HCT116 (cell line): Measurements from ENCODE around the gene GPR84. TPM values are rescaled to one million over a fixed set of nuclear protein-coding genes. Genes with fewer than 3 reads are reported as not detected.

Experiments
- ATAC-seq: fragments of 200-7000 bp; cut with Tn5 transposase; 2 replicates; pipeline ENCODE4 v1.9.1; 2020; ENCODE audit warnings: mild to moderate bottlenecking, moderate library complexity
- BruUV-seq: library from RNA; stranded (reverse); fragments of 400-500 nt; replicated peaks from 2 replicates; lab custom pipeline; 2021; lab: Mats Ljungman, UMichigan
- CTCF ChIA-PET: fragments of 300-600 bp; sonication (Branson Sonifier 250); formaldehyde crosslinking; loops from one replicate; lab custom pipeline; 2021; ENCODE audit warnings: antibody characterized with exemption; lab: Charles Lee
- POLR2A ChIA-PET: fragments of 300-600, 350-600 bp; sonication (Branson Sonifier 250); formaldehyde crosslinking; loops from one replicate; lab custom pipeline; 2021; ENCODE audit warnings: antibody characterized with exemption; lab: Charles Lee
- RAD21 ChIA-PET, 2 experiments: fragments of 300-600 bp; sonication (Branson Sonifier 250); formaldehyde crosslinking; loops; one replicate each; lab custom pipeline; 2023; ENCODE audit warnings: low total read pairs in 2 of 2; ENCODE audit not compliant: uncharacterized antibody in 2 of 2, unreplicated experiment in 2 of 2, low non-redundant PET in 1 of 2; lab: Charles Lee
- DNase-seq: peaks from one replicate; pipeline ENCODE4 v3.0.0-alpha.2; 2010; ENCODE audit warnings: low read depth, low spot score
- H2AFZ ChIP-seq: fragments of 200-600 bp; shearing (Covaris generic), sonication (generic); 2 replicates; pipeline ENCODE4 v1.6.1; 2017; ENCODE audit warnings: low read depth, mixed run types, mixed read lengths, antibody characterized with exemption, low read length; ENCODE audit not compliant: poor library complexity, severe bottlenecking
- H3K27ac ChIP-seq: 2 replicates; pipeline ENCODE4 v1.5.1; 2012; ENCODE audit warnings: low read depth, low read length
- H3K27me3 ChIP-seq: fragments of 200-600 bp; sonication (generic); 2 replicates; pipeline ENCODE4 v1.6.1; 2016; ENCODE audit warnings: mixed run types, low read length, mixed read lengths; ENCODE audit not compliant: insufficient read depth
- H3K36me3 ChIP-seq, 2 experiments: fragments of 200-500 bp in 1 of 2; fragments of 200-600 bp in 1 of 2; sonication (Bioruptor generic) in 1 of 2; sonication (generic) in 1 of 2; 2 replicates each; pipeline versions ENCODE4 v1.5.1 to v1.6.1; 2014 to 2016; ENCODE audit warnings: low read length in 2 of 2, inconsistent platforms in 1 of 2, mixed read lengths in 1 of 2, mixed run types in 1 of 2; ENCODE audit not compliant: insufficient read depth in 2 of 2, control insufficient read depth in 1 of 2
- H3K4me1 ChIP-seq, 2 experiments: fragments of 200-600 bp in 1 of 2; sonication (generic) in 1 of 2; 2 replicates each; pipeline versions ENCODE4 v1.5.1 to v1.6.1; 2012 to 2017; ENCODE audit warnings: low read length in 2 of 2, inconsistent platforms in 1 of 2, mild to moderate bottlenecking in 1 of 2, mixed read lengths in 1 of 2, mixed run types in 1 of 2, moderate library complexity in 1 of 2; ENCODE audit not compliant: insufficient read depth in 2 of 2, control insufficient read depth in 1 of 2
- H3K4me2 ChIP-seq: fragments of 200-600 bp; sonication (generic); 2 replicates; pipeline ENCODE4 v1.6.1; 2017; ENCODE audit warnings: mixed run types, low read length, mixed read lengths
- H3K4me3 ChIP-seq, 2 experiments: fragments of 200-600 bp in 1 of 2; sonication (generic) in 1 of 2; replicated peaks in 1 of 2; 2 replicates each; pipeline ENCODE4 v1.5.1; 2011 to 2016; ENCODE audit warnings: low read length in 2 of 2, control low read depth in 1 of 2, low read depth in 1 of 2, mild to moderate bottlenecking in 1 of 2, mixed read lengths in 1 of 2, mixed run types in 1 of 2
- H3K79me2 ChIP-seq: fragments of 200-600 bp; sonication (generic); 2 replicates; pipeline ENCODE4 v1.6.1; 2017; ENCODE audit warnings: mild to moderate bottlenecking, mixed run types, low read length, moderate library complexity, mixed read lengths; ENCODE audit not compliant: insufficient read depth
- H3K9ac ChIP-seq: fragments of 200-600 bp; sonication (generic); 2 replicates; pipeline ENCODE4 v1.6.1; 2016; ENCODE audit warnings: low read length, mixed read lengths
- H3K9me2 ChIP-seq: fragments of 200-600 bp; sonication (generic), shearing (Covaris generic); 2 replicates; pipeline ENCODE4 v1.6.1; 2017; ENCODE audit warnings: mixed run types, mild to moderate bottlenecking, moderate library complexity; ENCODE audit not compliant: insufficient read depth
- H3K9me3 ChIP-seq, 2 experiments: fragments of 200-500 bp in 1 of 2; fragments of 200-600 bp in 1 of 2; sonication (Bioruptor generic) in 1 of 2; sonication (generic) in 1 of 2; 2 replicates each; pipeline ENCODE4 v1.6.1; 2014 to 2017; ENCODE audit warnings: low read length in 2 of 2, mixed read lengths in 2 of 2, inconsistent platforms in 1 of 2, low read depth in 1 of 2, mild to moderate bottlenecking in 1 of 2, mixed run types in 1 of 2, moderate library complexity in 1 of 2; ENCODE audit not compliant: control insufficient read depth in 1 of 2, insufficient read depth in 1 of 2
- H4K20me1 ChIP-seq: fragments of 200-600 bp; sonication (generic), shearing (Covaris generic); 2 replicates; pipeline ENCODE4 v1.6.1; 2017; ENCODE audit warnings: mixed run types, mild to moderate bottlenecking, moderate library complexity; ENCODE audit not compliant: insufficient read depth
- CBX3 ChIP-seq: IDR thresholded peaks from 2 replicates; pipeline ENCODE4 v1.6.1; 2012; ENCODE audit warnings: low read depth
- FOSL1 ChIP-seq: IDR thresholded peaks from 2 replicates; pipeline ENCODE4 v1.6.1; 2012; ENCODE audit warnings: low read depth
- JUND ChIP-seq: IDR thresholded peaks from 2 replicates; pipeline ENCODE4 v1.6.1; 2012
- POLR2A ChIP-seq: IDR thresholded peaks from 2 replicates; pipeline ENCODE4 v1.7.0; 2011; ENCODE audit warnings: borderline replicate concordance; ENCODE audit not compliant: insufficient read depth, insufficient read length; ENCODE audit errors: extremely low read depth
- POLR2AphosphoS5 ChIP-seq: IDR thresholded peaks from 2 replicates; pipeline ENCODE4 v1.6.1; 2011; ENCODE audit warnings: mild to moderate bottlenecking, low read depth, low read length, moderate library complexity
- SIN3A ChIP-seq: IDR thresholded peaks from 2 replicates; pipeline ENCODE4 v1.6.1; 2012; ENCODE audit warnings: low read depth
- SP1 ChIP-seq: IDR thresholded peaks from 2 replicates; pipeline ENCODE4 v1.6.1; 2012; ENCODE audit warnings: low read depth
- SRF ChIP-seq: IDR thresholded peaks from 2 replicates; pipeline ENCODE4 v1.6.1; 2012; ENCODE audit warnings: low read depth
- TCF7L2 ChIP-seq: IDR thresholded peaks from 2 replicates; pipeline ENCODE4 v1.7.0; 2011; ENCODE audit warnings: borderline replicate concordance, inconsistent platforms; ENCODE audit not compliant: insufficient read depth, insufficient read length; ENCODE audit errors: extremely low read depth
- YY1 ChIP-seq: IDR thresholded peaks from 2 replicates; pipeline ENCODE4 v1.6.1; 2011; ENCODE audit warnings: low read length, low read depth, moderate library complexity, mild to moderate bottlenecking; ENCODE audit not compliant: insufficient replicate concordance; ENCODE audit errors: extremely low read depth
- intact Hi-C: fragments of 100-400 bp; cut with micrococcal nuclease; formaldehyde crosslinking; loops from 2 replicates; pipeline ENCODE4 v1.10.0; 2022
- total RNA-seq: library from RNA; stranded (reverse); gene quantifications from one replicate; pipeline ENCODE4 v1.2.1, GENCODE V29; 2021; ENCODE audit not compliant: unreplicated experiment
- TF ChIP-seq, protein P1 (sequence below): IDR thresholded peaks from 2 replicates; pipeline ENCODE4 v1.6.1; 2011; ENCODE audit warnings: mild to moderate bottlenecking, low read length, moderate library complexity; ENCODE audit not compliant: insufficient replicate concordance; ENCODE audit errors: extremely low read depth
- TF ChIP-seq, protein P2 (sequence below): IDR thresholded peaks from 2 replicates; pipeline ENCODE4 v1.6.1; 2012

Gene GPR84
- total RNA-seq, 1 experiment from 2014 or later, result not detected

DNA sequence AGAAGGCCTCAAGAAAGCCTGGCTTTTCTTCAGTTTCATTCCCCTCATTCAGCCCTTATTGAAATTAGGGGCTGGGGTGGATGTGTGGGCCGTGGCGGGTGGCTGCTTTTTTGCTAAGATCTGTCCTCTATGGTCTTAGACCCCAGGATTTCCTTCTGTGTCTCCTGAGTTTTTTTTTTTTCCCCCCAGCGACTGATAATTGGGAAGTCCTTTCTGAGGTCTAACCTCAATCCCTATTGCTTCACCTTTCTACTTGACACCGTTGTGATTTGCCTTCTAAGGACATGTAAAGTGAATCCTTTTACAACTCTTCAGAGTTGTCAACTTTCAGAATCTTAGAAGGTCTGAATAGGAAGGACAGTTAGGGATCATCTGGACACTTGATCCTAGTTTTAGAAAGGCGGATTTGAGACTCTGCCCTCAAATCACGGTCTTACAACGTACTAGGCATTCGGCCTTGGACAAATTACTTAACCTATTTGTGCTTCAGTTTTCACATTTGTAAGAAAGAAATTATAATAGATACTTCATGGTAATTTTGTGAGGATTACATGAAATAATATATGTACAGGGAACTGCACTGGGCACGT is 4.4 kb downstream of the GPR84 start:
- Histone ChIP-seq H3K27me3 (no peaks in the 10 kb centered on the region), H3K9me3 (no peaks in the 10 kb centered on the region), H3K4me2 (peak overlapping the region; percentile 97), H3K27ac (peak overlapping the region; percentile 54), H3K4me3 (peak overlapping the region; percentile 41 to 68), H3K36me3 (no peaks in the 10 kb centered on the region), H3K9ac (peak overlapping the region; percentile 76), H3K9me2 (no peaks in the 10 kb centered on the region), H3K79me2 (no peaks in the 10 kb centered on the region), H3K4me1 (peaks cover 26 to 36% of the 10 kb centered on the region in 2 experiments), H4K20me1 (no peaks in the 10 kb centered on the region), H2AFZ (no peak overlapping the region)
- ATAC-seq (no peak), DNase-seq (no peak)
- intact Hi-C loops, result loop anchor here (1.0 to 5.0 kb wide), 5 partner anchors 33 to 140 kb away; partner anchors contain the start of gene COPZ1
- RAD21 ChIA-PET, result interaction anchor here (0.6 to 1.4 kb wide), 6 partner anchors 35 to 140 kb away, joined by 3 to 5 read pairs (median 4); partner anchors contain the start of gene COPZ1 (in 1 of the 2)
- no peak for TF ChIP-seq FOSL1
- peak; percentile 47; the same call in 1 of the 2 replicates for TF ChIP-seq CBX3
- POLR2A ChIA-PET, result interaction anchor here (0.8 to 2.1 kb wide), 9 partner anchors 11 to 328 kb away, joined by 3 to 14 read pairs (median 6); partner anchors contain the start of genes CBX5, COPZ1 and HNRNPA1
- CTCF ChIA-PET, result interaction anchor here (0.7 to 3.3 kb wide), 22 partner anchors 8 to 343 kb away, joined by 3 to 27 read pairs (median 6); partner anchors contain the start of gene COPZ1
- BruUV-seq, result no TSS peak

DNA sequence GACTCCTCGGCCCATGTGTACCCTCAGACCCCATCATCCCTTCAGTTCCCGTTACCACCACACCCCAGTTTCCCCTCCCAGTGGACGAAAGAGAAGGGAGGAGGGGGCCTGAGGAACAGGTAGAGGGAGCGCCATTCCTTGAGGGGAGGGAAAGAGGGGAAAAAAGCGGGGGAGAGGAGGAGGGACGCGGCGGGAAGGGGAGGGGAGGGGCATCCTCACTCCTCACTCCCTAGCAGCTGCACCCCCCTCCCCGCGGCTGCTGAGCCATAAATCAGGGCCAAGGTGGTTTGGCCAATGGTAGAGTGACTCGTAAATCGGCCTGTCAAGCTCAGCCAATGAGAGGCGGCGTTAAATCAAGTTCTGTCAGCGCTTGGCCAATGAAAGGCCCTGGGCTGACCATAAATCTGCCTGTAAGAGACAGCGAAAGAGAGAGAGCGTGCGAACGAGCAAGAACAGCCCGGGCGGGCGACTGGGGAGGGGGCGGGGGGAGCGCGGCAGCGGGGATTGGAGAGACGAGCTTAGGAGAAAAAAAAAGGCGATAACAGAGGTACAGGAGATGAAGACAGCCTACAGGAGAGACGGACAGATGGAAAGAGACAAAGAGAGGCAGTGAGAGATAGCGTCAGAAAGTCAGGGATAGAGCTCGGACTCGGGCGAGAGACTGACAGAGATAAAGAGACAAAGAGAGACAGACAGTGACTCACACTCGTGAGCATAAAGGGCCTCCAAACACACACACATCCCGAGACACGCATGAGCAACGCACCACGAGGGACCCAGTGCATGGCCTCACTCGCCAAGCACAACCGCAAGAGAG is 5.1 kb downstream of the GPR84 start:
- ChIA-PET RAD21 (interaction anchor here (0.6 to 1.2 kb wide), 6 partner anchors 12 to 362 kb away, joined by 3 to 5 read pairs (median 4); partner anchors contain the start of gene HNRNPA1 (in 1 of the 2)), POLR2A (interaction anchor here (0.7 to 2.1 kb wide), 13 partner anchors 12 to 327 kb away, joined by 3 to 14 read pairs (median 4); partner anchors contain the start of genes CBX5, COPZ1 and HNRNPA1), CTCF (interaction anchor here (0.8 to 3.3 kb wide), 18 partner anchors 9 to 342 kb away, joined by 3 to 27 read pairs (median 6); partner anchors contain the start of gene COPZ1)
- BruUV-seq, result TSS peak; percentile 84
- H3K9ac ChIP-seq, result peak overlapping the region; percentile 76
- intact Hi-C loops, result loop anchor here (2.0 kb wide), 1 partner anchor 72 kb away; no protein-coding TSS in a partner anchor
- H2AFZ ChIP-seq, result no peak overlapping the region
- H3K9me3 ChIP-seq, result no peaks in the 10 kb centered on the region
- no peaks in the 10 kb centered on the region for H3K9me2 ChIP-seq
- H3K27me3 ChIP-seq, result no peaks in the 10 kb centered on the region
- DNase-seq (peak; percentile 99), ATAC-seq (peak; percentile 89)
- peak overlapping the region; percentile 49 to 68 for H3K4me3 ChIP-seq
- peak overlapping the region; percentile 97 for H3K4me2 ChIP-seq
- H4K20me1 ChIP-seq, result no peaks in the 10 kb centered on the region
- peak overlapping the region; percentile 61 for H3K27ac ChIP-seq
- H3K79me2 ChIP-seq, result no peaks in the 10 kb centered on the region
- peaks cover 26 to 36% of the 10 kb centered on the region in 2 experiments for H3K4me1 ChIP-seq
- TF ChIP-seq FOSL1 (peak; percentile 41; the same call in 1 of the 2 replicates), POLR2A (no peak), SP1 (peak; percentile 100), POLR2AphosphoS5 (peak; percentile 57; the same call in 1 of the 2 replicates), CBX3 (peak; percentile 78), JUND (peak; percentile 22; the same call in 1 of the 2 replicates), SIN3A (no peak; the same call in 1 of the 2 replicates), TCF7L2 (peak; percentile 59), YY1 (peak; percentile 11), SRF (no peak)
- TF ChIP-seq, protein P1, sequence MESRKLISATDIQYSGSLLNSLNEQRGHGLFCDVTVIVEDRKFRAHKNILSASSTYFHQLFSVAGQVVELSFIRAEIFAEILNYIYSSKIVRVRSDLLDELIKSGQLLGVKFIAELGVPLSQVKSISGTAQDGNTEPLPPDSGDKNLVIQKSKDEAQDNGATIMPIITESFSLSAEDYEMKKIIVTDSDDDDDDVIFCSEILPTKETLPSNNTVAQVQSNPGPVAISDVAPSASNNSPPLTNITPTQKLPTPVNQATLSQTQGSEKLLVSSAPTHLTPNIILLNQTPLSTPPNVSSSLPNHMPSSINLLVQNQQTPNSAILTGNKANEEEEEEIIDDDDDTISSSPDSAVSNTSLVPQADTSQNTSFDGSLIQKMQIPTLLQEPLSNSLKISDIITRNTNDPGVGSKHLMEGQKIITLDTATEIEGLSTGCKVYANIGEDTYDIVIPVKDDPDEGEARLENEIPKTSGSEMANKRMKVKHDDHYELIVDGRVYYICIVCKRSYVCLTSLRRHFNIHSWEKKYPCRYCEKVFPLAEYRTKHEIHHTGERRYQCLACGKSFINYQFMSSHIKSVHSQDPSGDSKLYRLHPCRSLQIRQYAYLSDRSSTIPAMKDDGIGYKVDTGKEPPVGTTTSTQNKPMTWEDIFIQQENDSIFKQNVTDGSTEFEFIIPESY, result peak; percentile 71
- TF ChIP-seq, protein P2, sequence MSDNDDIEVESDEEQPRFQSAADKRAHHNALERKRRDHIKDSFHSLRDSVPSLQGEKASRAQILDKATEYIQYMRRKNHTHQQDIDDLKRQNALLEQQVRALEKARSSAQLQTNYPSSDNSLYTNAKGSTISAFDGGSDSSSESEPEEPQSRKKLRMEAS, result peak; percentile 61
- H3K36me3 ChIP-seq, result no peaks in the 10 kb centered on the region
